HepG2 (cell line): ENCODE data around the gene FAM193A.

Source experiments
- AGO2 ChIP-seq: fragments of 200-400 bp; formaldehyde crosslinking; optimal IDR thresholded peaks from 2 replicates; pipeline ENCODE3; 2017; ENCODE audit warnings: mild to moderate bottlenecking, low read depth, low read length, moderate library complexity
- BCLAF1 ChIP-seq: fragments of 450-650 bp; IDR thresholded peaks from 2 replicates; pipeline ENCODE4 v1.6.1; 2017; ENCODE audit warnings: mild to moderate bottlenecking
- CTCF ChIP-seq: sonication (generic); formaldehyde crosslinking; IDR thresholded peaks from 2 replicates; pipeline ENCODE4 v1.5.0; 2020; ENCODE audit warnings: mild to moderate bottlenecking, missing genetic modification reagents, moderate library complexity
- DNMT1 ChIP-seq: sonication (generic); formaldehyde crosslinking; IDR thresholded peaks from 2 replicates; pipeline ENCODE4 v1.5.1; 2020; ENCODE audit warnings: mild to moderate bottlenecking, missing genetic modification reagents
- FOXJ3 ChIP-seq: sonication (generic); formaldehyde crosslinking; IDR thresholded peaks from 2 replicates; pipeline ENCODE4 v1.4.0; 2020; ENCODE audit warnings: missing genetic modification reagents, mild to moderate bottlenecking, borderline replicate concordance
- HINFP ChIP-seq: sonication (generic); formaldehyde crosslinking; IDR thresholded peaks from 2 replicates; pipeline ENCODE4 v1.4.0; 2020; ENCODE audit warnings: low read depth, mild to moderate bottlenecking, missing genetic modification reagents
- JUN ChIP-seq: sonication (generic); formaldehyde crosslinking; IDR thresholded peaks from 2 replicates; pipeline ENCODE4 v1.4.0; 2020; ENCODE audit warnings: mild to moderate bottlenecking, missing genetic modification reagents
- JUND ChIP-seq: sonication (generic); formaldehyde crosslinking; IDR thresholded peaks from 2 replicates; pipeline ENCODE4 v1.8.0; 2022; ENCODE audit warnings: mild to moderate bottlenecking, missing genetic modification reagents
- PATZ1 ChIP-seq: sonication (generic); formaldehyde crosslinking; IDR thresholded peaks from 2 replicates; pipeline ENCODE4 v1.4.0; 2020; ENCODE audit warnings: missing genetic modification reagents
- ZFP36 ChIP-seq: fragments of 150-350 bp; IDR thresholded peaks from 2 replicates; pipeline ENCODE4 v1.6.1; 2018; ENCODE audit warnings: borderline replicate concordance, low read length, low read depth; ENCODE audit not compliant: partially characterized antibody
- ZNF224 ChIP-seq: sonication (generic); formaldehyde crosslinking; IDR thresholded peaks from 2 replicates; pipeline ENCODE4 v1.5.0; 2020; ENCODE audit warnings: mild to moderate bottlenecking, missing genetic modification reagents
- ZNF567 ChIP-seq: sonication (generic); formaldehyde crosslinking; IDR thresholded peaks from 2 replicates; pipeline ENCODE4 v1.8.1; 2023; ENCODE audit warnings: mild to moderate bottlenecking, missing genetic modification reagents, borderline replicate concordance

GRCh38 chr4:2515830-2516550 lies 20.5 kb upstream of the FAM193A start:
- TF ChIP-seq PATZ1 (CRISPR knock-in tag) (no peak), ZFP36 (no peak), CTCF (CRISPR knock-in tag) (no peak), BCLAF1 (no peak), ZNF567 (CRISPR knock-in tag) (no peak), DNMT1 (no peak), JUND (CRISPR knock-in tag) (no peak), HINFP (CRISPR knock-in tag) (no peak), JUN (CRISPR knock-in tag) (no peak), AGO2 (no peak), ZNF224 (CRISPR knock-in tag) (no peak), FOXJ3 (CRISPR knock-in tag) (no peak)
